ENCODE data around the gene NAA80. TPM values are rescaled to one million over a fixed set of nuclear protein-coding genes. Genes with fewer than 3 reads are reported as not detected.
A peak's percentile ranks its signal among the peaks of the same experiment; 100 is the strongest.
"Not testable (repeated sequence)": the region's sequence is repeated elsewhere in the genome, so short reads cannot be mapped to it uniquely, and the experiment has no call there.

The NAA80 gene
- total RNA-seq, 1 experiment from 2014 or later = 15.3 TPM

GRCh38 chr3:50314816-50315215 lies 15.6 kb upstream of the NAA80 start:
- DNase-seq (ENCODE audit: low spot score) = no peak

GRCh38 chr3:50314342-50314741 lies 15.1 kb upstream of the NAA80 start:
- DNase-seq (ENCODE audit: low spot score) = no peak

GRCh38 chr3:50312041-50312440 lies 12.8 kb upstream of the NAA80 start:
- DNase-seq (ENCODE audit: low spot score) = not testable (repeated sequence)

GRCh38 chr3:50304601-50305000 lies 5.4 kb upstream of the NAA80 start:
- DNase-seq (ENCODE audit: low spot score) = no peak

GRCh38 chr3:50303013-50303815 lies 4.0 kb upstream of the NAA80 start, which contains the start of gene HYAL1:
Gene HYAL1, minus strand, starts transcription at chr3:50303574. Its CDS starts 618 bp downstream, at chr3:50302956.
- DNase-seq (ENCODE audit: low spot score) = peak; percentile 29

- no peak for DNase-seq (ENCODE audit: low spot score)
Measured at GRCh38 chr3:50302095-50303012, 3.1 kb upstream of the NAA80 start.

- DNase-seq (ENCODE audit: low spot score) = no peak
Measured at GRCh38 chr3:50300681-50301254, 1.6 kb upstream of the NAA80 start.

- peak; percentile 28 for DNase-seq (ENCODE audit: low spot score)
Measured at GRCh38 chr3:50299929-50300680, 900 bp upstream of the NAA80 start.

- no peak for DNase-seq (ENCODE audit: low spot score)
Measured at GRCh38 chr3:50299638-50299928, 378 bp upstream of the NAA80 start.

- no peak for DNase-seq (ENCODE audit: low spot score)
Measured at GRCh38 chr3:50297896-50298725, 1.1 kb downstream of the NAA80 start.

GRCh38 chr3:50297384-50297775 lies 1.8 kb downstream of the NAA80 start:
- no peak for DNase-seq (ENCODE audit: low spot score)

- DNase-seq (ENCODE audit: low spot score) = no peak
Measured at GRCh38 chr3:50296721-50297383, 2.4 kb downstream of the NAA80 start.

GRCh38 chr3:50295553-50296431 lies 3.4 kb downstream of the NAA80 start:
- no peak for DNase-seq (ENCODE audit: low spot score)

GRCh38 chr3:50294492-50295403 lies 4.5 kb downstream of the NAA80 start:
- no peak for DNase-seq (ENCODE audit: low spot score)

- DNase-seq (ENCODE audit: low spot score) = no peak
Measured at GRCh38 chr3:50294089-50294488, 5.1 kb downstream of the NAA80 start.

- no peak for DNase-seq (ENCODE audit: low spot score)
Measured at GRCh38 chr3:50293079-50293801, 6.0 kb downstream of the NAA80 start.

Measured in HT-29 (cell line).